ENCODE results near the gene PVALEF.

DNA sequence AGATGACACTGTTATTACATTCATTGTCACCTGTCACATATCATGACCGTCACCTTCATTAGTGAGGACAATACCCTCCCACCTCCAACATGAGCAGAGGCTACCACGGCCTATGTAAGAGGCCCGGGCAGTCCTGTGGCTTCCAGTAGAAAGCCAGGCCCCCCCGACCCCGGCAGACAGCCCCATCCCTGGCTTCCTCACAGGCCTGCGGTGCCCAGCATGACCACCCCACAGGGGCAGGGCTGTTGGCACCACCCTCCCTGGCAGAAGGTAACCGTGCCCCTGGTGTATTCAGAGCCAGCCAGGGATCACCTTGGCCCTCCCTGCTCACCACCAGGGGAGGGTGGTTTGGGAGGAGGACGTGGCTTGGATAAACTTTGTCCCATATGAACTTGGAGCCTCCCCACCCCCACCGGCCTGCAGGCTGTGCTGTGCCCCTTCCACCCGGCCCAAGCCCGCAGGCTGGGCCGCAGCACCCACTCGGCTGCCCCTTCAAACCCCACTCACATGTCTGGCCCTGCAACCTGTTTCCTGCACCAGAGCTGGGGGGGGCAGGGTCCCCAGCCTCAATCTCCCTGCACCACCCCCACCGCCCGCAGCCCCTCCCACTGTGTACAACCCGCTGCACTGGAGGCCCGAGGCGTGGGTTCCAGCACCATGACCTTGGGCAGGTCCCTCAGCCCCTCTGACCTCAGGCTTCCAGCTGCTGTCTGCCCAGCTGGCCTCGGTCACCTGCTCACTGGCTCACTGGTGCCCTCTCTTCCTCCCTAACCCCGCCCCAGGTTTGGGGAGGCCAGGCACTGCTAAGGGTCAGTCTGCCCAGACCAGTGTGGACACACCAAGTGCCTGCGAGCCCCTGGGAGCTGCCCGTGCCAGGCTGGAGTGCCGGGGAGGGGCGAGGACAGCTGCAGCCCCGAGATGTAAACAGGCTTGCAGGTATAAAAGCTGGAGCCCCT lies 13.1 kb downstream of the PVALEF start:
- TF ChIP-seq MYC (CRISPR knock-in tag; IDR thresholded peaks at IDR 0.05; ENCODE audit: borderline replicate concordance) (no peak), CTCF (CRISPR knock-in tag; IDR thresholded peaks at IDR 0.05) (no peak; the same call in 1 of the 2 replicates), IRF1 (CRISPR knock-in tag; IDR thresholded peaks at IDR 0.05; ENCODE audit: low read depth) (no peak)
